Measurements from ENCODE around the gene KRTAP3-2. TPM values are rescaled to one million over a fixed set of nuclear protein-coding genes. Genes with fewer than 3 reads are reported as not detected.

Gene KRTAP3-2
- total RNA-seq, 2 experiments from 2014 or later: not detected

- no peaks in the 10 kb centered on the region for H3K36me3 ChIP-seq (ENCODE audit: insufficient read depth, low read length)
- ChIA-PET CTCF (ENCODE audit: unreplicated experiment) (no interaction called here), POLR2A (no interaction called here)
- intact Hi-C loops (cut with micrococcal nuclease; ENCODE audit: unreplicated experiment): no loop called here
- no peaks in the 10 kb centered on the region for H4K20me1 ChIP-seq (ENCODE audit: insufficient read depth, low read length)
- DNase-seq (ENCODE audit: low spot score): no peak
- BruUV-seq (replicated peaks): no TSS peak
- no peak overlapping the region for H3K4me2 ChIP-seq (ENCODE audit: low read length)
- H2AFZ ChIP-seq (ENCODE audit: low read length): no peak overlapping the region
- TF ChIP-seq CTCF (conservative IDR thresholded peaks at IDR 0.05; ENCODE audit: low read length): no peak
- no peak for TF ChIP-seq EZH2phosphoT487 (IDR thresholded peaks at IDR 0.05; ENCODE audit: borderline replicate concordance, low read depth, low read length)
- no peak overlapping the region for H3K27ac ChIP-seq (ENCODE audit: low read depth, low read length, poor library complexity, severe bottlenecking)
- no peaks in the 10 kb centered on the region for H3K9me3 ChIP-seq (ENCODE audit: low read length)
- no peaks in the 10 kb centered on the region for H3K4me1 ChIP-seq (ENCODE audit: insufficient read depth, low read length, poor library complexity, severe bottlenecking)
- no peaks in the 10 kb centered on the region for H3K9me2 ChIP-seq (ENCODE audit: insufficient read depth, low read length)
- H3K79me2 ChIP-seq (ENCODE audit: insufficient read depth, low read depth, low read length): no peaks in the 10 kb centered on the region
- H3K4me3 ChIP-seq (ENCODE audit: low read depth, low read length, poor library complexity, severe bottlenecking): no peak overlapping the region
These were observed 18.6 kb downstream of the KRTAP3-2 start for GRCh38 chr17:40981115-40981514.

- intact Hi-C loops (cut with micrococcal nuclease; ENCODE audit: unreplicated experiment): no loop called here
- no TSS peak for BruUV-seq (replicated peaks)
These were observed 19.1 kb downstream of the KRTAP3-2 start for GRCh38 chr17:40980596-40980995.

More at GRCh38 chr17:40980596-40980995, 19.1 kb downstream of the KRTAP3-2 start:
- no peaks in the 10 kb centered on the region for H3K9me3 ChIP-seq (ENCODE audit: low read length)
- H2AFZ ChIP-seq (ENCODE audit: low read length): no peak overlapping the region
- no peaks in the 10 kb centered on the region for H3K79me2 ChIP-seq (ENCODE audit: insufficient read depth, low read depth, low read length)
- TF ChIP-seq EZH2phosphoT487 (IDR thresholded peaks at IDR 0.05; ENCODE audit: borderline replicate concordance, low read depth, low read length) (no peak), CTCF (conservative IDR thresholded peaks at IDR 0.05; ENCODE audit: low read length) (no peak)
- no peaks in the 10 kb centered on the region for H4K20me1 ChIP-seq (ENCODE audit: insufficient read depth, low read length)
- CTCF ChIA-PET (ENCODE audit: unreplicated experiment): no interaction called here
- POLR2A ChIA-PET: interaction anchor here (0.6 kb wide), 1 partner anchor 1565 kb away, joined by 4 read pairs; no protein-coding TSS in a partner anchor
- H3K4me1 ChIP-seq (ENCODE audit: insufficient read depth, low read length, poor library complexity, severe bottlenecking): no peaks in the 10 kb centered on the region
- H3K4me3 ChIP-seq (ENCODE audit: low read depth, low read length, poor library complexity, severe bottlenecking): no peak overlapping the region
- H3K4me2 ChIP-seq (ENCODE audit: low read length): no peak overlapping the region
- no peaks in the 10 kb centered on the region for H3K36me3 ChIP-seq (ENCODE audit: insufficient read depth, low read length)
- H3K27ac ChIP-seq (ENCODE audit: low read depth, low read length, poor library complexity, severe bottlenecking): no peak overlapping the region
- H3K9me2 ChIP-seq (ENCODE audit: insufficient read depth, low read length): no peaks in the 10 kb centered on the region
- DNase-seq (ENCODE audit: low spot score): no peak

Data from OCI-LY7 (cell line).